OCI-LY1 (cell line): ENCODE measurements around the gene AMIGO1.

Experiments
- H2AFZ ChIP-seq: fragments of 200-600 bp; sonication (generic), shearing (Covaris generic); 2 replicates; pipeline ENCODE4 v1.6.0; 2014; ENCODE audit warnings: antibody characterized with exemption, mild to moderate bottlenecking, low read length
- H3F3A ChIP-seq: fragments of 200-600 bp; sonication (generic), shearing (Covaris generic); 2 replicates; pipeline ENCODE4 v1.6.0; 2014; ENCODE audit warnings: mild to moderate bottlenecking, antibody characterized with exemption, low read length, moderate library complexity; ENCODE audit not compliant: insufficient read depth
- H3K27ac ChIP-seq: fragments of 200-600 bp; sonication (generic); 2 replicates; pipeline ENCODE4 v1.5.1; 2014; ENCODE audit warnings: low read length, mixed run types, mild to moderate bottlenecking, low read depth; ENCODE audit not compliant: poor library complexity, severe bottlenecking
- H3K27me3 ChIP-seq: fragments of 200-600 bp; sonication (generic); 2 replicates; pipeline ENCODE4 v1.6.0; 2014; ENCODE audit warnings: antibody characterized with exemption, mild to moderate bottlenecking, low read length, moderate library complexity; ENCODE audit not compliant: insufficient read depth
- H3K36me3 ChIP-seq: fragments of 200-600 bp; sonication (generic); 2 replicates; pipeline ENCODE4 v1.6.1; 2014; ENCODE audit warnings: mild to moderate bottlenecking, antibody characterized with exemption, low read length, moderate library complexity, mixed read lengths; ENCODE audit not compliant: insufficient read depth
- H3K4me1 ChIP-seq: fragments of 200-600 bp; sonication (generic); 2 replicates; pipeline ENCODE4 v1.5.1; 2014; ENCODE audit warnings: mild to moderate bottlenecking, low read length, moderate library complexity; ENCODE audit not compliant: insufficient read depth, severe bottlenecking
- H3K4me2 ChIP-seq: fragments of 200-600 bp; sonication (generic), shearing (Covaris generic); 2 replicates; pipeline ENCODE4 v1.6.1; 2014; ENCODE audit warnings: low read length
- H3K4me3 ChIP-seq: fragments of 200-600 bp; sonication (generic); 2 replicates; pipeline ENCODE4 v1.5.1; 2014; ENCODE audit warnings: low read length, low read depth, mild to moderate bottlenecking, mixed read lengths; ENCODE audit not compliant: poor library complexity, severe bottlenecking
- H3K79me2 ChIP-seq: fragments of 200-600 bp; shearing (Covaris generic); 2 replicates; pipeline ENCODE4 v1.6.1; 2016; ENCODE audit warnings: mixed run types, low read length, mixed read lengths; ENCODE audit not compliant: insufficient read depth
- H3K9ac ChIP-seq: fragments of 200-600 bp; sonication (generic), shearing (Covaris generic); 2 replicates; pipeline ENCODE4 v1.6.1; 2014; ENCODE audit warnings: mild to moderate bottlenecking, low read length, mixed read lengths
- H3K9me2 ChIP-seq: fragments of 200-600 bp; sonication (generic), shearing (Covaris generic); 2 replicates; pipeline ENCODE4 v1.6.1; 2014; ENCODE audit warnings: low read depth, mild to moderate bottlenecking, low read length, mixed read lengths
- H3K9me3 ChIP-seq: fragments of 200-600 bp; shearing (Covaris generic); 2 replicates; pipeline ENCODE4 v1.6.1; 2014; ENCODE audit warnings: low read length, mixed read lengths
- H4K20me1 ChIP-seq: fragments of 200-600 bp; sonication (generic), shearing (Covaris generic); 2 replicates; pipeline ENCODE4 v1.6.0; 2016; ENCODE audit warnings: mild to moderate bottlenecking, low read length; ENCODE audit not compliant: insufficient read depth
- EZH2 ChIP-seq: fragments of 200-600 bp; sonication (generic), shearing (Covaris generic); IDR thresholded peaks from 2 replicates; pipeline ENCODE4 v1.8.0; 2017; ENCODE audit warnings: borderline replicate concordance, mixed run types, mild to moderate bottlenecking, antibody characterized with exemption, low read length, moderate library complexity, mixed read lengths
- TF ChIP-seq, protein P1 (sequence below): fragments of 200-600 bp; sonication (generic), shearing (Covaris generic); IDR thresholded peaks from 2 replicates; pipeline ENCODE4 v1.5.1; 2017; ENCODE audit warnings: mild to moderate bottlenecking, antibody characterized with exemption, low read length, moderate library complexity, mixed read lengths

AMIGO1 gene

DNA sequence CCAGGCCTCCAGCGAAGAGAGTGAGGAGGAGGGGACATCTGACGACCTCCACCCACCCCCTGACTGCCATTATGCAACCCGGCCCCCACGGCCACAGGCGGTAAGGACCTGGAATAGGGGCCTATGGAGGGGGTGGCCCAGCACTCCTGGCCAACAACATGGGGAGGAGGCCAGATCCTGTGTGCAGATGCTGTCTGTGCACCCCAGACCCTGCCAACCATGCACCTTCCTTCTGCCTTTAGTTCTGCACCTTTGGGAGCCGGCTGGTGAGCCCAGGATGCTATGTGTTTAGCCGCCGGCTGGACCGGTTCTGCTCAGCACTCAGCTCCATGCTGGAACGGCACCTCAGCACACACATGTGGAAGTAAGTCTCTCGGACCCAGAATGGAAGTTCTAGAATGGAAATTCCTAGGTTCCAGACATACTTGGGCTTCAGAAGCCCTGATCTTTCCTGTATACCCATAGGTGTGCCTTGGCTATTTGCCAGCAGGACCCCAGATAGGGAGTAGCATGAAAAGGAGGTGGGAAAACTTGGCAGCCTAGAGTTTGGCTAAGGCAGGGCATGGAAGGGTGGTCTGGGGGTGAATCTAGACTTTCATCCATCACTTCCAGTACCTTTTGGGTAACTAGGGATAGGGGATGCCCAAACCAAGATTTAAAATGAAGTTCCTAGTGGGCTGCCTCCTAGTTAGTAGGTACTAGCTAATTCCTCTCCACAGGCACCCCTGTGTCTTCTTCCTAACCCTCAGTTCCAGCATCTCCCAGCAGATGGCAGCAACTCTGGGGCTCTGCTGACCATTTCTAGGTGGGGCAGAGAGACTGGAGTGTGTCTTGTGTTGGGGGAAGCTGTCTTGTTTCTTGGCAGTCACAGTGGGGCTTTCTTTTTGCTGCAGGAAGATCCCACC is 19.2 kb downstream of the AMIGO1 start:
- no peaks in the 10 kb centered on the region for H3K79me2 ChIP-seq
- H3K27ac ChIP-seq = no peak overlapping the region
- no peak overlapping the region for H3K4me3 ChIP-seq
- H3K4me2 ChIP-seq = no peak overlapping the region
- no peaks in the 10 kb centered on the region for H3K9me2 ChIP-seq
- no peaks in the 10 kb centered on the region for H3K9me3 ChIP-seq
- H3K4me1 ChIP-seq = peaks cover 21% of the 10 kb centered on the region
- no peaks in the 10 kb centered on the region for H3K36me3 ChIP-seq
- H3F3A ChIP-seq = peaks cover 4% of the 10 kb centered on the region; the same call in 1 of the 2 replicates
- TF ChIP-seq, protein P1, sequence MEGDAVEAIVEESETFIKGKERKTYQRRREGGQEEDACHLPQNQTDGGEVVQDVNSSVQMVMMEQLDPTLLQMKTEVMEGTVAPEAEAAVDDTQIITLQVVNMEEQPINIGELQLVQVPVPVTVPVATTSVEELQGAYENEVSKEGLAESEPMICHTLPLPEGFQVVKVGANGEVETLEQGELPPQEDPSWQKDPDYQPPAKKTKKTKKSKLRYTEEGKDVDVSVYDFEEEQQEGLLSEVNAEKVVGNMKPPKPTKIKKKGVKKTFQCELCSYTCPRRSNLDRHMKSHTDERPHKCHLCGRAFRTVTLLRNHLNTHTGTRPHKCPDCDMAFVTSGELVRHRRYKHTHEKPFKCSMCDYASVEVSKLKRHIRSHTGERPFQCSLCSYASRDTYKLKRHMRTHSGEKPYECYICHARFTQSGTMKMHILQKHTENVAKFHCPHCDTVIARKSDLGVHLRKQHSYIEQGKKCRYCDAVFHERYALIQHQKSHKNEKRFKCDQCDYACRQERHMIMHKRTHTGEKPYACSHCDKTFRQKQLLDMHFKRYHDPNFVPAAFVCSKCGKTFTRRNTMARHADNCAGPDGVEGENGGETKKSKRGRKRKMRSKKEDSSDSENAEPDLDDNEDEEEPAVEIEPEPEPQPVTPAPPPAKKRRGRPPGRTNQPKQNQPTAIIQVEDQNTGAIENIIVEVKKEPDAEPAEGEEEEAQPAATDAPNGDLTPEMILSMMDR = peak; percentile 74
- no peak for TF ChIP-seq EZH2
- H4K20me1 ChIP-seq = no peaks in the 10 kb centered on the region
- no peak overlapping the region for H3K9ac ChIP-seq
- no peak overlapping the region for H2AFZ ChIP-seq
- H3K27me3 ChIP-seq = no peaks in the 10 kb centered on the region

GRCh38 chr1:109488696-109489095 is 20.8 kb downstream of the AMIGO1 start:
- no peak for TF ChIP-seq EZH2
- TF ChIP-seq, protein P1 = no peak
- Histone ChIP-seq H3K4me1 (peaks cover 23% of the 10 kb centered on the region), H2AFZ (no peak overlapping the region), H3K4me3 (no peak overlapping the region), H3K4me2 (no peak overlapping the region), H3K9ac (no peak overlapping the region), H3K9me3 (no peaks in the 10 kb centered on the region), H3K27me3 (no peaks in the 10 kb centered on the region), H4K20me1 (no peaks in the 10 kb centered on the region), H3K9me2 (no peaks in the 10 kb centered on the region), H3K27ac (no peak overlapping the region), H3K79me2 (no peaks in the 10 kb centered on the region), H3K36me3 (no peaks in the 10 kb centered on the region), H3F3A (peaks cover 5% of the 10 kb centered on the region; the same call in 1 of the 2 replicates)

DNA sequence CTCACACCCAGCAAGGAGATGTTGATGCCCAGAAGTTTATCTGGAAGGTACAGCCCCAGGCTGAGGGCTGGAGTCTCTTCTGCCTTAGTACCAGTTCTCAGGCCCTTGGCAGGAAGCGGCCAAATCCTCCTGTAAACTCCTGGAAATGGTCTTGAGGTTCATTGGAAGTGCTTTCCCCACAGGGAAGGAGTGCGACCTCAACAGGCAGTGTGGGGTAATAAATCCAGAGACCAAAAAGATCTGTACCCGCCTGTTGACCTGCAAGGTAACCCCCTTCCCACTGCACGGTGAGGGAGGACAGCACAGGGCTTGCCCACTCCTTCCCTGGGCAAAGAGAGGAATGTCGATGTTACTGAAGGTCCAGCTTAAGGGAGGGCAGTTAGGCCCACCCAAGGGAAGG is 21.3 kb downstream of the AMIGO1 start:
- Histone ChIP-seq H3K27ac (no peak overlapping the region), H3K9me2 (no peaks in the 10 kb centered on the region), H4K20me1 (no peaks in the 10 kb centered on the region), H3K9me3 (no peaks in the 10 kb centered on the region), H2AFZ (no peak overlapping the region), H3K27me3 (no peaks in the 10 kb centered on the region), H3K9ac (no peak overlapping the region), H3K36me3 (no peaks in the 10 kb centered on the region), H3K4me3 (no peak overlapping the region), H3K4me1 (peaks cover 20% of the 10 kb centered on the region), H3F3A (peaks cover 5% of the 10 kb centered on the region; the same call in 1 of the 2 replicates), H3K79me2 (no peaks in the 10 kb centered on the region), H3K4me2 (no peak overlapping the region)
- no peak for TF ChIP-seq EZH2
- TF ChIP-seq, protein P1 = peak; percentile 32; the same call in 1 of the 2 replicates
